Ovary (tissue), 3 donors: ENCODE results near the gene ZMYND11.
"Not testable (repeated sequence)": the region's sequence is repeated elsewhere in the genome, so short reads cannot be mapped to it uniquely, and the experiment has no call there.

ENCODE experiments used
- EP300 ChIP-seq: sonication (generic); formaldehyde crosslinking; IDR thresholded peaks from one replicate; pipeline ENCODE4 v1.6.1; 2017; ENCODE audit warnings: antibody characterized with exemption
- POLR2A ChIP-seq: fragments of 450-650 bp; IDR thresholded peaks from one replicate; pipeline ENCODE4 v1.6.1; 2017; ENCODE audit warnings: antibody characterized with exemption, mild to moderate bottlenecking, moderate library complexity
- TF ChIP-seq, protein P1 (sequence below), 3 donors: fragments of 450-650 bp in 2 of 3; fragments of 200-600 bp in 1 of 3; IDR thresholded peaks; one replicate each; pipeline versions ENCODE4 v1.5.1 to v1.8.0; 2016 to 2022; ENCODE audit warnings: antibody characterized with exemption in 3 of 3, mild to moderate bottlenecking in 1 of 3
- donor health status: DM: no; HTN: no; CAD: no.

DNA sequence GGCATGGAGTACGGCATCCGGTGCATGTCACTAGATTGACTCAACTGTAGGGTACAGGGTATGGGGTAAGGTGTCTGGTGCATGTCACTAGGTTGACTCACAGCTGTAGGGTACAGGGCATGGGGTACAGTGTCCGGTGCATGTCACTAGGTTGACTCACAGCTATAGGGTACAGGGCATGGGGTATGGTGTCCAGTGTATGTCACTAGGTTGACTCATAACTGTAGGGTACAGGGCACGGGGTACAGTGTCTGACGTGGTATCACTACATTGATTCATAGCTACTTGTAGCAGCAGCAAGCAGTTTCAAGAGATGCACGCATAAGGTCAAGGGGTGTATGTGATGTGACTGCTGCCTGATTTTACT is 129.8 kb downstream of the ZMYND11 start:
- TF ChIP-seq, protein P1, sequence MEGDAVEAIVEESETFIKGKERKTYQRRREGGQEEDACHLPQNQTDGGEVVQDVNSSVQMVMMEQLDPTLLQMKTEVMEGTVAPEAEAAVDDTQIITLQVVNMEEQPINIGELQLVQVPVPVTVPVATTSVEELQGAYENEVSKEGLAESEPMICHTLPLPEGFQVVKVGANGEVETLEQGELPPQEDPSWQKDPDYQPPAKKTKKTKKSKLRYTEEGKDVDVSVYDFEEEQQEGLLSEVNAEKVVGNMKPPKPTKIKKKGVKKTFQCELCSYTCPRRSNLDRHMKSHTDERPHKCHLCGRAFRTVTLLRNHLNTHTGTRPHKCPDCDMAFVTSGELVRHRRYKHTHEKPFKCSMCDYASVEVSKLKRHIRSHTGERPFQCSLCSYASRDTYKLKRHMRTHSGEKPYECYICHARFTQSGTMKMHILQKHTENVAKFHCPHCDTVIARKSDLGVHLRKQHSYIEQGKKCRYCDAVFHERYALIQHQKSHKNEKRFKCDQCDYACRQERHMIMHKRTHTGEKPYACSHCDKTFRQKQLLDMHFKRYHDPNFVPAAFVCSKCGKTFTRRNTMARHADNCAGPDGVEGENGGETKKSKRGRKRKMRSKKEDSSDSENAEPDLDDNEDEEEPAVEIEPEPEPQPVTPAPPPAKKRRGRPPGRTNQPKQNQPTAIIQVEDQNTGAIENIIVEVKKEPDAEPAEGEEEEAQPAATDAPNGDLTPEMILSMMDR (IDR thresholded peaks at IDR 0.05): not testable (repeated sequence)
- not testable (repeated sequence) for TF ChIP-seq POLR2A, EP300
